ENCODE measurements around the gene PIAS4. TPM values are rescaled to one million over a fixed set of nuclear protein-coding genes. Genes with fewer than 3 reads are reported as not detected.

PIAS4 gene
- total RNA-seq, 1 donor from 2014 or later, result 28.8 TPM

- no peaks in the 10 kb centered on the region for H3K9me3 Mint-ChIP-seq (ENCODE audit: unreplicated experiment)
- peak overlapping the region; percentile 94 for H3K27ac Mint-ChIP-seq (ENCODE audit: unreplicated experiment)
- peaks cover 40% of the 10 kb centered on the region for H3K4me1 Mint-ChIP-seq (ENCODE audit: unreplicated experiment)
- TF ChIP-seq, protein P1, sequence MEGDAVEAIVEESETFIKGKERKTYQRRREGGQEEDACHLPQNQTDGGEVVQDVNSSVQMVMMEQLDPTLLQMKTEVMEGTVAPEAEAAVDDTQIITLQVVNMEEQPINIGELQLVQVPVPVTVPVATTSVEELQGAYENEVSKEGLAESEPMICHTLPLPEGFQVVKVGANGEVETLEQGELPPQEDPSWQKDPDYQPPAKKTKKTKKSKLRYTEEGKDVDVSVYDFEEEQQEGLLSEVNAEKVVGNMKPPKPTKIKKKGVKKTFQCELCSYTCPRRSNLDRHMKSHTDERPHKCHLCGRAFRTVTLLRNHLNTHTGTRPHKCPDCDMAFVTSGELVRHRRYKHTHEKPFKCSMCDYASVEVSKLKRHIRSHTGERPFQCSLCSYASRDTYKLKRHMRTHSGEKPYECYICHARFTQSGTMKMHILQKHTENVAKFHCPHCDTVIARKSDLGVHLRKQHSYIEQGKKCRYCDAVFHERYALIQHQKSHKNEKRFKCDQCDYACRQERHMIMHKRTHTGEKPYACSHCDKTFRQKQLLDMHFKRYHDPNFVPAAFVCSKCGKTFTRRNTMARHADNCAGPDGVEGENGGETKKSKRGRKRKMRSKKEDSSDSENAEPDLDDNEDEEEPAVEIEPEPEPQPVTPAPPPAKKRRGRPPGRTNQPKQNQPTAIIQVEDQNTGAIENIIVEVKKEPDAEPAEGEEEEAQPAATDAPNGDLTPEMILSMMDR (IDR thresholded peaks at IDR 0.05), result no peak
- no peak for DNase-seq (ENCODE audit: extremely low spot score, unreplicated experiment)
- H3K36me3 Mint-ChIP-seq (ENCODE audit: unreplicated experiment), result peaks cover 46% of the 10 kb centered on the region
- no peaks in the 10 kb centered on the region for H3K27me3 Mint-ChIP-seq (ENCODE audit: unreplicated experiment)
- peak overlapping the region; percentile 29 for H3K4me3 Mint-ChIP-seq (ENCODE audit: unreplicated experiment)
Observed at GRCh38 chr19:3981736-3982681, 25.5 kb upstream of the PIAS4 start.

DNA sequence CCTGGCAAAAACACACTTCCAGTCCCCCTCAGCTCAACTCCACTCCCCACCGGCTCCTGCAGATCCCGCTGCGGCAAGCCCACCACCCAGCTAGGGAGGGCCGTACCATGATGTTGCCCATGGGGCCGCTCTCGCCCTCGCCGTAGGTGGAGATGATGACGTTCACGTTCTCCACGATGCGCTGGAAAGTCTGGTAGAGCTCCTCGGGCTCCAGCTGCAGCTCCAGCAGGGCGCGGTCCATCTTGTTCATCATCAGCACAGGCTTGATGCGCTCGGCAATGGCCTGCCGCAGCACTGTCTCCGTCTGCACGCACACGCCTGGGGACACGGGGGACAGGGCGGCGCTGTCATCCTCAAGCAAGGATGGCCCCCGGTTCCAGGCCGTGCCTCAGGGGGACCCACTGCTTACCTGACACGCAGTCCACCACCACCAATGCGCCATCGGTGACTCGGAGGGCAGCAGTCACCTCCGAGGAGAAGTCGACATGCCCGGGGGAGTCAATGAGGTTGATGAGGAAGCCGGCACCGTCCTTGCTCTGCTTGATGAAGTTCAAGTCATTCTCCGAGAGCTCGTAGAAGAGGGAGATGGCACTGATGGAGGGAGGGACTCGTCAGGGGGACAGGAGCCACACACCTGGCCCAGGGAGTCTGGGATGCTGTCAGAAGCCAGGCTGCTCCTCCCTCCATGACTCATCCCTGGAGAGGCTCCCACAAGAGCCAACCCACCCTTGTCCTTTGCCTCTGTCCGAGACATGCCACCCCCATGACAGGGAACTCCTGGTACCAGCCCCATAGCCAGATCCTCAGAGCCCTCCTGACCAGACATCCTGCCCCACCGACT, 24.6 kb upstream of the PIAS4 start:
- peak overlapping the region; percentile 94 for H3K27ac Mint-ChIP-seq (ENCODE audit: unreplicated experiment)
- no peaks in the 10 kb centered on the region for H3K9me3 Mint-ChIP-seq (ENCODE audit: unreplicated experiment)
- DNase-seq (ENCODE audit: extremely low spot score, unreplicated experiment), result no peak
- TF ChIP-seq, protein P1 (IDR thresholded peaks at IDR 0.05), result no peak
- H3K4me1 Mint-ChIP-seq (ENCODE audit: unreplicated experiment), result peaks cover 47% of the 10 kb centered on the region
- peaks cover 38% of the 10 kb centered on the region for H3K36me3 Mint-ChIP-seq (ENCODE audit: unreplicated experiment)
- no peaks in the 10 kb centered on the region for H3K27me3 Mint-ChIP-seq (ENCODE audit: unreplicated experiment)
- H3K4me3 Mint-ChIP-seq (ENCODE audit: unreplicated experiment), result peak overlapping the region; percentile 96

DNA sequence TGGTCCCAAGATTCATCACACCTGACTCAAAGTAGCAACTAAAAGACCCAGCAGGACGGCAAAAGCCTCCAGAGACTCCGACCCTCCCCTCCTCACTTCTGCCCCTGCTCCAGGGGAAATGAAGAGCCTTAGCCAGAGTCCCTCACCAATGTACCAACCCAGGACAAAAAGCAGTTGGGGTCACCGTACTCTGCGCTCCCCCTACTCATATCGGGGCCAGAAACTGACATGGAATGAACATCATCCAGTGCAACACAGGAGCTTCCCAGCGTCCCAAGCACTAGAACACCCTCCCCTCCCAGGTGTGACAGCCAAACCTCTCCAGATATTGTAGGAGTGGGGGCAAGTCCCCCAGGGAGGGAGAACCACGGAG, 24.0 kb upstream of the PIAS4 start:
- H3K27ac Mint-ChIP-seq (ENCODE audit: unreplicated experiment), result peak overlapping the region; percentile 94
- peaks cover 48% of the 10 kb centered on the region for H3K4me1 Mint-ChIP-seq (ENCODE audit: unreplicated experiment)
- H3K27me3 Mint-ChIP-seq (ENCODE audit: unreplicated experiment), result no peaks in the 10 kb centered on the region
- H3K4me3 Mint-ChIP-seq (ENCODE audit: unreplicated experiment), result peak overlapping the region; percentile 96
- no peaks in the 10 kb centered on the region for H3K9me3 Mint-ChIP-seq (ENCODE audit: unreplicated experiment)
- H3K36me3 Mint-ChIP-seq (ENCODE audit: unreplicated experiment), result peaks cover 34% of the 10 kb centered on the region
- TF ChIP-seq, protein P1 (IDR thresholded peaks at IDR 0.05), result no peak
- DNase-seq (ENCODE audit: extremely low spot score, unreplicated experiment), result no peak

GRCh38 chr19:3983936-3984583, 23.5 kb upstream of the PIAS4 start:
- Mint-ChIP-seq H3K27ac (ENCODE audit: unreplicated experiment) (peak overlapping the region; percentile 94), H3K9me3 (ENCODE audit: unreplicated experiment) (no peaks in the 10 kb centered on the region), H3K36me3 (ENCODE audit: unreplicated experiment) (peaks cover 33% of the 10 kb centered on the region), H3K27me3 (ENCODE audit: unreplicated experiment) (no peaks in the 10 kb centered on the region), H3K4me3 (ENCODE audit: unreplicated experiment) (peak overlapping the region; percentile 96), H3K4me1 (ENCODE audit: unreplicated experiment) (peaks cover 48% of the 10 kb centered on the region)
- no peak for DNase-seq (ENCODE audit: extremely low spot score, unreplicated experiment)
- TF ChIP-seq, protein P1 (IDR thresholded peaks at IDR 0.05), result no peak

Measured in osteocyte (in vitro differentiated cells).